ENCODE measurements around the gene ZNF483. TPM values are rescaled to one million over a fixed set of nuclear protein-coding genes. Genes with fewer than 3 reads are reported as not detected.
"Not testable (repeated sequence)": the region's sequence is repeated elsewhere in the genome, so short reads cannot be mapped to it uniquely, and the experiment has no call there.

The ZNF483 gene
- total RNA-seq, 2 donors from 2014 or later = 20.9 to 21.0 TPM

DNA sequence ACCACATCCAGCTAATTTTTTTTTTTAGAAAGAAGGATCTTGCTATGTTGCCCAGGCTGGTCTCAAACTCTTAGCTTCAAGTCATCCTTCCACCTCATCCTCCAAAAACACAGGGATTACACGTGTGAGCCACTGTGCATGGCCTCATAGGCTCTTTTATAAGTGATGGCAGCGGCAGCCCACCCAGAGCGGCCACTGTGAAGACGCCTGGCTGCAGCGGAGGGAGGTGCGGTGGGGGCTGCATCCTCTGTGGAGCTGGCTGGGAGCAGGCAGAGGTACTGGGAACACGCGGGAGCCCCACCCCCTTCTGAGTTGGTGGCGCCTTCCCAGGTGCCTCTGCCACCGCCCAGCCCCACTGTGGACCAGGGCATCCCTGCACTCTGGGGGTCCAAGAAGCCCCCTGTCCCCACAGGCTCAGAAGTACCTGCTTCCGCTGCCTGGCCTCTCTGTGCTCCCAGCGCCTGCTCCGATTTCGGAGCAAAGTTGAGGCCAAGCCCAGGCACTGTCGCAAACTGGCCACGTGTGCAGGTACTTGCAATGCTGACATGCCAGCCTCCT is 23.9 kb upstream of the ZNF483 start:
- Mint-ChIP-seq H3K27ac (no peak overlapping the region), H3K4me1 (no peaks in the 10 kb centered on the region), H3K4me3 (no peak overlapping the region), H3K27me3 (ENCODE audit: insufficient read depth) (peaks cover 2% of the 10 kb centered on the region), H3K9me3 (no peaks in the 10 kb centered on the region), H3K36me3 (ENCODE audit: low read depth) (no peaks in the 10 kb centered on the region)
- DNase-seq = no peak
- H3K9ac ChIP-seq (ENCODE audit: extremely low read depth, low read length, poor library complexity, severe bottlenecking) = no peak overlapping the region
- H3K27ac ChIP-seq (ENCODE audit: low read depth, low read length) = no peak overlapping the region
- H3K4me3 ChIP-seq (ENCODE audit: low read length) = no peak overlapping the region
- H3K9me3 ChIP-seq (ENCODE audit: control insufficient read depth, low read length) = no peaks in the 10 kb centered on the region
- no peaks in the 10 kb centered on the region for H3K4me1 ChIP-seq (ENCODE audit: control insufficient read depth, insufficient read depth, low read length)
- TF ChIP-seq, protein P1, sequence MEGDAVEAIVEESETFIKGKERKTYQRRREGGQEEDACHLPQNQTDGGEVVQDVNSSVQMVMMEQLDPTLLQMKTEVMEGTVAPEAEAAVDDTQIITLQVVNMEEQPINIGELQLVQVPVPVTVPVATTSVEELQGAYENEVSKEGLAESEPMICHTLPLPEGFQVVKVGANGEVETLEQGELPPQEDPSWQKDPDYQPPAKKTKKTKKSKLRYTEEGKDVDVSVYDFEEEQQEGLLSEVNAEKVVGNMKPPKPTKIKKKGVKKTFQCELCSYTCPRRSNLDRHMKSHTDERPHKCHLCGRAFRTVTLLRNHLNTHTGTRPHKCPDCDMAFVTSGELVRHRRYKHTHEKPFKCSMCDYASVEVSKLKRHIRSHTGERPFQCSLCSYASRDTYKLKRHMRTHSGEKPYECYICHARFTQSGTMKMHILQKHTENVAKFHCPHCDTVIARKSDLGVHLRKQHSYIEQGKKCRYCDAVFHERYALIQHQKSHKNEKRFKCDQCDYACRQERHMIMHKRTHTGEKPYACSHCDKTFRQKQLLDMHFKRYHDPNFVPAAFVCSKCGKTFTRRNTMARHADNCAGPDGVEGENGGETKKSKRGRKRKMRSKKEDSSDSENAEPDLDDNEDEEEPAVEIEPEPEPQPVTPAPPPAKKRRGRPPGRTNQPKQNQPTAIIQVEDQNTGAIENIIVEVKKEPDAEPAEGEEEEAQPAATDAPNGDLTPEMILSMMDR (conservative IDR thresholded peaks at IDR 0.05) = no peak
- 92 to 99% methylated on average over 13 to 16 of the region's 16 CpGs for WGBS, 2 experiments (ENCODE audit: insufficient coverage in 1 of 2, insufficient read length in 1 of 2)
- peaks cover 6% of the 10 kb centered on the region for H3K27me3 ChIP-seq (ENCODE audit: control insufficient read depth, insufficient read depth, low read length, poor library complexity, severe bottlenecking)
- no peaks in the 10 kb centered on the region for H3K36me3 ChIP-seq (ENCODE audit: control insufficient read depth, insufficient read depth, low read length)

DNA sequence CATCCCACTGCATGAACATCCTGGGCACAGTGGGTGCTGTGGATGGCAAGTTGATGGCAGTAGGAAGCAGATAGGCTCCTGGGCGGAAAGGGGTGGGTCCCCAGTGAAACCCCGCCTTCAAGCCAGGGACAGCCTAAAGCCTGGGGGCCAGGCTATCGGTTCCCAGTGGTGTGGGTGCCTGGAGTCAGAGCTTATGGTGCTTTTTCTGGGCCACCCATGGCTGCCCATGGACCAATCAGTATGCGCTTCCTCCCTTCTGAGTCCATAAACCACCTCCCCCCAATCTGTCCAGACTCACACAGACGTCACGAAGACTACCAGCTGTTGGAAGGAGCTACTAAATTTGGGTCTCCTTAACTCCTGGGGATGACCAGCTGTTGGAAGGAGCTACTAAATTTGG is 23.3 kb upstream of the ZNF483 start:
- Mint-ChIP-seq H3K9me3 (no peaks in the 10 kb centered on the region), H3K27ac (no peak overlapping the region), H3K36me3 (ENCODE audit: low read depth) (no peaks in the 10 kb centered on the region), H3K4me1 (no peaks in the 10 kb centered on the region), H3K4me3 (no peak overlapping the region), H3K27me3 (ENCODE audit: insufficient read depth) (peaks cover 2% of the 10 kb centered on the region)
- DNase-seq = no peak
- Histone ChIP-seq H3K27me3 (ENCODE audit: control insufficient read depth, insufficient read depth, low read length, poor library complexity, severe bottlenecking) (peaks cover 6% of the 10 kb centered on the region), H3K4me3 (ENCODE audit: low read length) (no peak overlapping the region), H3K27ac (ENCODE audit: low read depth, low read length) (no peak overlapping the region), H3K36me3 (ENCODE audit: control insufficient read depth, insufficient read depth, low read length) (no peaks in the 10 kb centered on the region), H3K9ac (ENCODE audit: extremely low read depth, low read length, poor library complexity, severe bottlenecking) (no peak overlapping the region), H3K4me1 (ENCODE audit: control insufficient read depth, insufficient read depth, low read length) (no peaks in the 10 kb centered on the region), H3K9me3 (ENCODE audit: control insufficient read depth, low read length) (no peaks in the 10 kb centered on the region)
- WGBS, 2 experiments (ENCODE audit: insufficient coverage in 1 of 2, insufficient read length in 1 of 2) = 76 to 91% methylated on average over 2 to 6 of the region's 6 CpGs
- TF ChIP-seq, protein P1 (conservative IDR thresholded peaks at IDR 0.05) = no peak

DNA sequence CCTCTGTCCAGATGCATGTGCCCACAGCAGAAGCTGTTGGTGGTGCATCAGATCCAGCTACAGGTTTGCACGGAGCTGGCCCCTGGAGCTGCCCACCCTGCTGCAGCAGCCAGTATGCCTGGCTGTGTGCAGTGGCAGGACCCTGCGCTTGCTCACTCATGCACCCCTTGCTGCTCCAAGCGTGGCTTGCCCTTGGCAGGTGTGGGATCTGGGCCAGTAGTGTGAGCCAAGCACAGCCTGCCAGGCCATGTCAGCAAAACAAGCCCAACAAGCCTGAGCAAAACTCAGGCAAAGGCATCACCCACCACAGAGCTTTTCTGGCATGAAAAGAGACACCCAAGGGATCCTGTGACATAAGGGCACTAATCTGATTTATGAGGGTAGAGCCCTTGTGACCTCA is 22.5 kb upstream of the ZNF483 start:
- TF ChIP-seq, protein P1 (conservative IDR thresholded peaks at IDR 0.05) = no peak
- no peak for DNase-seq
- no peak overlapping the region for H3K27ac ChIP-seq (ENCODE audit: low read depth, low read length)

DNA sequence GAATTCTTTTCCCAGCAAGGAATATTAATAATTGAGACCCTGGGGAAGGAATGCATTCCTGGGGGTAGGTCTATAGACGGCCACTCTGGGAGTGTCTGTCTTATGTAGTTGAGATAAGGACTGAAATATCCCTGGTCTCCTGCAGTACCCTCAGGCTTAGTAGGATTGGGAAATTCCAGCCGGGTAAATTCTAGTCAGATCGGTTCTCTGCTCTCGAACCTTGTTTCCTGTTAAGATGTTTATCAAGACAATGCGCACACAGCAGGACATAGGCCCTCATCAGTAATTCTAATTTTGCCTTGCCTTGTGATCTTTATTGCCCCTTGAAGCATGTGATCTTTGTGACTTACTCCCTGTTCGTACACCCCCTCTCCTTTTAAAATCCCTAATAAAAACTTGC is 13.4 kb upstream of the ZNF483 start:
- H3K9me3 Mint-ChIP-seq = peaks cover 39% of the 10 kb centered on the region
- WGBS, 2 experiments (ENCODE audit: insufficient coverage in 1 of 2, insufficient read length in 1 of 2) = 86 to 89% methylated on average over 6 of the region's 6 CpGs
- H3K9ac ChIP-seq (ENCODE audit: extremely low read depth, low read length, poor library complexity, severe bottlenecking); H3K9me3 ChIP-seq (ENCODE audit: control insufficient read depth, low read length); H3K27me3 Mint-ChIP-seq (ENCODE audit: insufficient read depth); H3K27ac Mint-ChIP-seq; H3K36me3 ChIP-seq (ENCODE audit: control insufficient read depth, insufficient read depth, low read length); H3K4me3 ChIP-seq (ENCODE audit: low read length); DNase-seq; H3K4me1 Mint-ChIP-seq; H3K4me1 ChIP-seq (ENCODE audit: control insufficient read depth, insufficient read depth, low read length); H3K36me3 Mint-ChIP-seq (ENCODE audit: low read depth); H3K27me3 ChIP-seq (ENCODE audit: control insufficient read depth, insufficient read depth, low read length, poor library complexity, severe bottlenecking); H3K27ac ChIP-seq (ENCODE audit: low read depth, low read length); H3K4me3 Mint-ChIP-seq: not testable (repeated sequence)

More for the DNA sequence above, 22.5 kb upstream of the ZNF483 start:
- H3K27me3 Mint-ChIP-seq (ENCODE audit: insufficient read depth) = peaks cover 2% of the 10 kb centered on the region
- 94 to 96% methylated on average over 3 of the region's 3 CpGs for WGBS, 2 experiments (ENCODE audit: insufficient coverage in 1 of 2, insufficient read length in 1 of 2)
- no peaks in the 10 kb centered on the region for H3K9me3 ChIP-seq (ENCODE audit: control insufficient read depth, low read length)
- no peak overlapping the region for H3K4me3 Mint-ChIP-seq
- H3K4me3 ChIP-seq (ENCODE audit: low read length) = no peak overlapping the region
- no peak overlapping the region for H3K9ac ChIP-seq (ENCODE audit: extremely low read depth, low read length, poor library complexity, severe bottlenecking)
- H3K4me1 Mint-ChIP-seq = no peaks in the 10 kb centered on the region
- no peaks in the 10 kb centered on the region for H3K4me1 ChIP-seq (ENCODE audit: control insufficient read depth, insufficient read depth, low read length)
- no peaks in the 10 kb centered on the region for H3K9me3 Mint-ChIP-seq
- no peaks in the 10 kb centered on the region for H3K36me3 Mint-ChIP-seq (ENCODE audit: low read depth)
- peaks cover 6% of the 10 kb centered on the region for H3K27me3 ChIP-seq (ENCODE audit: control insufficient read depth, insufficient read depth, low read length, poor library complexity, severe bottlenecking)
- no peak overlapping the region for H3K27ac Mint-ChIP-seq
- H3K36me3 ChIP-seq (ENCODE audit: control insufficient read depth, insufficient read depth, low read length) = no peaks in the 10 kb centered on the region
